A549 (cell line): ENCODE measurements around the gene ARHGAP26.

Experiments used
- BHLHE40 ChIP-seq: IDR thresholded peaks from 2 replicates; pipeline ENCODE4 v1.6.1; 2012; ENCODE audit warnings: low read depth, low read length, inconsistent platforms
- CHD2 ChIP-seq: fragments of 150-350 bp; IDR thresholded peaks from 2 replicates; pipeline ENCODE4 v1.6.1; 2014; ENCODE audit warnings: low read length; ENCODE audit not compliant: partially characterized antibody
- EHF ChIP-seq: fragments of 250-450 bp; sonication (Bioruptor Pico); IDR thresholded peaks from 2 replicates; pipeline ENCODE4 v1.5.0; 2020; ENCODE audit warnings: mild to moderate bottlenecking
- EP300 ChIP-seq, 2 experiments: fragments of >200 bp; sonication (Bioruptor Twin); formaldehyde crosslinking; IDR thresholded peaks; 2 replicates in 1 of 2; 3 replicates in 1 of 2; pipeline ENCODE4 v1.6.1; 2016 to 2017
- FOSB ChIP-seq: fragments of 250-450 bp; sonication (Bioruptor Pico); IDR thresholded peaks from 2 replicates; pipeline ENCODE4 v1.5.0; 2020; ENCODE audit warnings: mild to moderate bottlenecking, moderate library complexity
- GATA3 ChIP-seq: IDR thresholded peaks from 2 replicates; pipeline ENCODE4 v1.6.1; 2012; ENCODE audit warnings: borderline replicate concordance
- NPAS2 ChIP-seq: fragments of 250-450 bp; sonication (Bioruptor Pico); IDR thresholded peaks from 2 replicates; pipeline ENCODE4 v1.8.0; 2022; ENCODE audit warnings: mild to moderate bottlenecking, moderate library complexity, borderline replicate concordance
- POLR2A ChIP-seq: IDR thresholded peaks from 2 replicates; pipeline ENCODE4 v1.6.1; 2012; ENCODE audit warnings: mild to moderate bottlenecking, low read length
- RAD21 ChIP-seq, 2 experiments: fragments of >200 bp in 1 of 2; sonication (Bioruptor Twin) in 1 of 2; formaldehyde crosslinking in 1 of 2; IDR thresholded peaks in 1 of 2; conservative IDR thresholded peaks in 1 of 2; 2 replicates in 1 of 2; 3 replicates in 1 of 2; pipeline ENCODE4 v1.6.1; 2012 to 2018; ENCODE audit warnings: inconsistent platforms in 1 of 2
- RCOR1 ChIP-seq: fragments of 150-350 bp; IDR thresholded peaks from 2 replicates; pipeline ENCODE4 v1.6.1; 2014; ENCODE audit warnings: antibody characterized with exemption, low read length, low read depth
- SMC3 ChIP-seq: fragments of >200 bp; sonication (Bioruptor Twin); formaldehyde crosslinking; IDR thresholded peaks from 3 replicates; pipeline ENCODE4 v1.6.1; 2018; ENCODE audit warnings: inconsistent platforms
- TF ChIP-seq, protein P1 (sequence below): fragments of >200 bp; sonication (Bioruptor Twin); formaldehyde crosslinking; IDR thresholded peaks from 3 replicates; pipeline ENCODE4 v1.5.1; 2016
- TF ChIP-seq, protein P2 (sequence below): IDR thresholded peaks from 2 replicates; pipeline ENCODE4 v1.6.1; 2012
- TF ChIP-seq, protein P3 (sequence below): fragments of 250-450 bp; sonication (Bioruptor Pico); IDR thresholded peaks from 2 replicates; pipeline ENCODE4 v1.5.0; 2020; ENCODE audit warnings: low read depth, mild to moderate bottlenecking, moderate library complexity

DNA sequence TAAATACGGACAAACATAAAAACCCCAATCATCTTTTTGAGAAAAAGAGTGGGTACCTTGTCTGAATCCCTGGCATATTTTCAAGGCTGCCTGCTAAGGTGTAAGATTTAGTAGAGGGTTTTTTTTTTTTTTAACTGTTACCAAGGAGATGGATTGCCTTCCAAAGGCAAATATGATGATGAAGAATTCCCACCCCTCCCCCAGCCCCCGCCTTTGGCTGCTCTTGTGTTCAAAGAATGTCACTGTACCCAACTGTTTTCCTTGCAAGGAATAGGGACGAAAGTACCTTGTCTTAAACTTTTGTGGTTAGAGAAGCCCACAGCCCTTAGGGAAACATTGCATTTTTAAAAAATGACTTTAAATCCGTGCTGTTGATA lies 31.3 kb downstream of the ARHGAP26 start:
- TF ChIP-seq, protein P1, sequence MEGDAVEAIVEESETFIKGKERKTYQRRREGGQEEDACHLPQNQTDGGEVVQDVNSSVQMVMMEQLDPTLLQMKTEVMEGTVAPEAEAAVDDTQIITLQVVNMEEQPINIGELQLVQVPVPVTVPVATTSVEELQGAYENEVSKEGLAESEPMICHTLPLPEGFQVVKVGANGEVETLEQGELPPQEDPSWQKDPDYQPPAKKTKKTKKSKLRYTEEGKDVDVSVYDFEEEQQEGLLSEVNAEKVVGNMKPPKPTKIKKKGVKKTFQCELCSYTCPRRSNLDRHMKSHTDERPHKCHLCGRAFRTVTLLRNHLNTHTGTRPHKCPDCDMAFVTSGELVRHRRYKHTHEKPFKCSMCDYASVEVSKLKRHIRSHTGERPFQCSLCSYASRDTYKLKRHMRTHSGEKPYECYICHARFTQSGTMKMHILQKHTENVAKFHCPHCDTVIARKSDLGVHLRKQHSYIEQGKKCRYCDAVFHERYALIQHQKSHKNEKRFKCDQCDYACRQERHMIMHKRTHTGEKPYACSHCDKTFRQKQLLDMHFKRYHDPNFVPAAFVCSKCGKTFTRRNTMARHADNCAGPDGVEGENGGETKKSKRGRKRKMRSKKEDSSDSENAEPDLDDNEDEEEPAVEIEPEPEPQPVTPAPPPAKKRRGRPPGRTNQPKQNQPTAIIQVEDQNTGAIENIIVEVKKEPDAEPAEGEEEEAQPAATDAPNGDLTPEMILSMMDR, result no peak
- TF ChIP-seq SMC3 (no peak), FOSB (CRISPR knock-in tag) (no peak), POLR2A (no peak), RAD21 (conservative IDR thresholded peaks at IDR 0.05 in 1 of 2, IDR thresholded peaks at IDR 0.05 in 1 of 2) (no peak), BHLHE40 (no peak), GATA3 (no peak), EHF (CRISPR knock-in tag) (no peak), CHD2 (no peak), RCOR1 (no peak), EP300 (IDR thresholded peaks at IDR 0.05) (no peak), NPAS2 (no peak)
- TF ChIP-seq, protein P2, sequence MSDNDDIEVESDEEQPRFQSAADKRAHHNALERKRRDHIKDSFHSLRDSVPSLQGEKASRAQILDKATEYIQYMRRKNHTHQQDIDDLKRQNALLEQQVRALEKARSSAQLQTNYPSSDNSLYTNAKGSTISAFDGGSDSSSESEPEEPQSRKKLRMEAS, result no peak
- TF ChIP-seq, protein P3, sequence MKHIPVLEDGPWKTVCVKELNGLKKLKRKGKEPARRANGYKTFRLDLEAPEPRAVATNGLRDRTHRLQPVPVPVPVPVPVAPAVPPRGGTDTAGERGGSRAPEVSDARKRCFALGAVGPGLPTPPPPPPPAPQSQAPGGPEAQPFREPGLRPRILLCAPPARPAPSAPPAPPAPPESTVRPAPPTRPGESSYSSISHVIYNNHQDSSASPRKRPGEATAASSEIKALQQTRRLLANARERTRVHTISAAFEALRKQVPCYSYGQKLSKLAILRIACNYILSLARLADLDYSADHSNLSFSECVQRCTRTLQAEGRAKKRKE (CRISPR knock-in tag), result no peak
